IMR-90 (cell line): ENCODE data around the gene SYNC. TPM values are rescaled to one million over a fixed set of nuclear protein-coding genes. Genes with fewer than 3 reads are reported as not detected.

Source experiments
- ATAC-seq: fragments of 200-7000 bp; cut with Tn5 transposase; 2 replicates; pipeline ENCODE4 v1.9.1; 2020; ENCODE audit warnings: low read depth, mild to moderate bottlenecking, moderate library complexity
- BruUV-seq: library from RNA; stranded (reverse); fragments of 400-500 nt; replicated peaks from 2 replicates; lab custom pipeline; 2021; lab: Mats Ljungman, UMichigan
- CTCF ChIA-PET: fragments of 300-600 bp; formaldehyde crosslinking; extraction: SDS; loops from one replicate; lab custom pipeline; 2021; ENCODE audit warnings: antibody characterized with exemption; lab: Yijun Ruan, JAX
- POLR2A ChIA-PET: fragments of 300-600 bp; sonication (Branson Sonifier 250); formaldehyde crosslinking; loops from one replicate; lab custom pipeline; 2022; ENCODE audit warnings: antibody characterized with exemption; ENCODE audit not compliant: unreplicated experiment; lab: Charles Lee
- DNase-seq: peaks from one replicate; pipeline ENCODE4 v3.0.0; 2013
- H2AFZ ChIP-seq: replicated peaks from 2 replicates; pipeline ENCODE3; 2013; ENCODE audit warnings: low read length, mild to moderate bottlenecking; ENCODE audit not compliant: poor library complexity
- H2AK5ac ChIP-seq: 2 replicates; pipeline ENCODE4 v1.6.1; 2013; ENCODE audit warnings: low read depth, low read length, inconsistent platforms
- H2AK9ac ChIP-seq: replicated peaks from 2 replicates; pipeline ENCODE3; 2013; ENCODE audit warnings: mild to moderate bottlenecking, low read depth, low read length, moderate library complexity; ENCODE audit not compliant: poor library complexity
- H2BK120ac ChIP-seq: 2 replicates; pipeline ENCODE4 v1.6.1; 2013; ENCODE audit warnings: low read depth, low read length, inconsistent platforms
- H2BK15ac ChIP-seq: 3 replicates; pipeline ENCODE4 v1.6.1; 2013; ENCODE audit warnings: low read depth, low read length, inconsistent platforms
- H2BK20ac ChIP-seq: 2 replicates; pipeline ENCODE4 v1.6.1; 2013; ENCODE audit warnings: low read depth, mild to moderate bottlenecking, inconsistent platforms, low read length, moderate library complexity
- H2BK5ac ChIP-seq: 2 replicates; pipeline ENCODE4 v1.6.1; 2013; ENCODE audit warnings: mild to moderate bottlenecking, low read depth, low read length, inconsistent platforms; ENCODE audit not compliant: poor library complexity, severe bottlenecking
- H3K14ac ChIP-seq: replicated peaks from 2 replicates; pipeline ENCODE4 v1.6.1; 2013; ENCODE audit warnings: low read depth, low read length, inconsistent platforms
- H3K18ac ChIP-seq: 2 replicates; pipeline ENCODE4 v1.6.1; 2013; ENCODE audit warnings: low read depth, low read length, control low read depth
- H3K23ac ChIP-seq: 2 replicates; pipeline ENCODE4 v1.6.1; 2013; ENCODE audit warnings: low read depth, low read length, inconsistent platforms
- H3K27ac ChIP-seq: 2 replicates; pipeline ENCODE4 v1.5.1; 2013; ENCODE audit warnings: mild to moderate bottlenecking, control low read depth, low read length; ENCODE audit not compliant: insufficient read depth
- H3K27me3 ChIP-seq: 2 replicates; pipeline ENCODE4 v1.6.1; 2013; ENCODE audit warnings: low read length; ENCODE audit not compliant: control insufficient read depth, insufficient read depth
- H3K36me3 ChIP-seq: 2 replicates; pipeline ENCODE4 v1.6.1; 2013; ENCODE audit warnings: low read length, mixed read lengths; ENCODE audit not compliant: control insufficient read depth, insufficient read depth
- H3K4ac ChIP-seq: 2 replicates; pipeline ENCODE4 v1.6.1; 2013; ENCODE audit warnings: low read depth, low read length, inconsistent platforms
- H3K4me1 ChIP-seq: 2 replicates; pipeline ENCODE4 v1.6.1; 2013; ENCODE audit warnings: low read length, mixed read lengths; ENCODE audit not compliant: control insufficient read depth, insufficient read depth
- H3K4me2 ChIP-seq: 2 replicates; pipeline ENCODE4 v1.6.1; 2013; ENCODE audit warnings: low read depth, mild to moderate bottlenecking, control low read depth, low read length, moderate library complexity
- H3K4me3 ChIP-seq: 2 replicates; pipeline ENCODE4 v1.5.1; 2013; ENCODE audit warnings: low read depth, mild to moderate bottlenecking, control low read depth, low read length, moderate library complexity; ENCODE audit not compliant: insufficient read depth
- H3K56ac ChIP-seq: 2 replicates; pipeline ENCODE4 v1.6.1; 2013; ENCODE audit warnings: low read length, inconsistent platforms; ENCODE audit not compliant: insufficient read depth; ENCODE audit errors: extremely low read depth
- H3K79me1 ChIP-seq, 2 experiments: 2 replicates each; pipeline ENCODE4 v1.6.1; 2013; ENCODE audit warnings: low read length in 2 of 2, inconsistent platforms in 1 of 2, low read depth in 1 of 2
- H3K9ac ChIP-seq: 2 replicates; pipeline ENCODE4 v1.6.1; 2013; ENCODE audit warnings: low read depth, low read length, control low read depth
- H3K9me1 ChIP-seq: 2 replicates; pipeline ENCODE4 v1.6.1; 2013; ENCODE audit warnings: low read length, inconsistent platforms; ENCODE audit not compliant: insufficient read depth
- H3K9me3 ChIP-seq: 2 replicates; pipeline ENCODE4 v1.6.1; 2013; ENCODE audit warnings: low read length; ENCODE audit not compliant: control insufficient read depth, insufficient read depth
- H4K20me1 ChIP-seq: 2 replicates; pipeline ENCODE4 v1.6.1; 2013; ENCODE audit warnings: low read length, inconsistent platforms; ENCODE audit not compliant: insufficient read depth
- H4K5ac ChIP-seq: 2 replicates; pipeline ENCODE4 v1.6.1; 2013; ENCODE audit warnings: mild to moderate bottlenecking, low read depth, low read length, control low read depth
- H4K8ac ChIP-seq, 2 experiments: 2 replicates each; pipeline ENCODE4 v1.6.1; 2013; ENCODE audit warnings: low read depth in 2 of 2, low read length in 2 of 2, control low read depth in 1 of 2, inconsistent platforms in 1 of 2
- H4K91ac ChIP-seq: 2 replicates; pipeline ENCODE4 v1.6.1; 2013; ENCODE audit warnings: low read depth, low read length, inconsistent platforms; ENCODE audit not compliant: insufficient read depth
- MXI1 ChIP-seq: IDR thresholded peaks from 2 replicates; pipeline ENCODE4 v1.6.1; 2012; ENCODE audit warnings: low read depth, mild to moderate bottlenecking, low read length, moderate library complexity, borderline replicate concordance
- RAD21 ChIP-seq: IDR thresholded peaks from 2 replicates; pipeline ENCODE4 v1.6.1; 2012; ENCODE audit warnings: low read length, improper control_type of control experiment
- WGBS, 2 experiments: methylation state at CpG; one replicate each; pipeline versions ENCODE4 v1.1.5 to v1.1.7; 2013; ENCODE audit warnings: missing lambda C conversion rate in 2 of 2; ENCODE audit not compliant: insufficient read length in 1 of 2; ENCODE audit errors: extremely low coverage in 2 of 2; 5-methylcytosine and 5-hydroxymethylcytosine counted together
- dilution Hi-C: fragments of 300-500 bp; cut with HindIII; formaldehyde crosslinking; loops from one replicate; pipeline ENCODE4 v1.14.3; 2018; ENCODE audit warnings: low sequenced_read_pairs; ENCODE audit not compliant: unreplicated experiment
- in situ Hi-C: fragments of 300-500 bp; cut with MboI; formaldehyde crosslinking; loops from 3 replicates; pipeline ENCODE4 v1.14.3; 2019; ENCODE audit warnings: low sequenced_read_pairs, inconsistent platforms, mixed read lengths
- intact Hi-C: fragments of 100-400 bp; cut with micrococcal nuclease; formaldehyde crosslinking; loops from 2 replicates; pipeline ENCODE4 v1.10.0; 2022
- polyA plus RNA-seq, 3 experiments: library from polyadenylated mRNA; depleted of rRNA; stranded (reverse); fragments of >200 nt; gene quantifications; 2 replicates each; pipeline ENCODE4 v1.2.3, GENCODE V29; 2012; ENCODE audit warnings: low replicate concordance in 1 of 3
- total RNA-seq: library from RNA; depleted of rRNA; stranded (reverse); fragments of >200 nt; gene quantifications from 2 replicates; pipeline ENCODE4 v1.2.3, GENCODE V29; 2012

Gene SYNC
- total and polyA plus RNA-seq, 2 of the 4 experiments (the other 2 are of a cell fraction), result 48.9 to 103 TPM

GRCh38 chr1:32718527-32718926 lies 16.0 kb upstream of the SYNC start:
- ATAC-seq, result no peak
- Histone ChIP-seq H3K9ac (no peak overlapping the region), H3K27me3 (no peaks in the 10 kb centered on the region), H3K9me1 (no peaks in the 10 kb centered on the region), H3K4me2 (no peak overlapping the region), H3K14ac (no peak overlapping the region), H3K36me3 (no peaks in the 10 kb centered on the region), H2BK120ac (no peak overlapping the region), H3K23ac (no peak overlapping the region), H2BK5ac (no peak overlapping the region), H3K79me1 (no peaks in the 10 kb centered on the region), H2BK15ac (no peak overlapping the region), H2AFZ (peak overlapping the region; percentile 19), H3K18ac (no peak overlapping the region), H4K8ac (no peak overlapping the region), H3K27ac (no peak overlapping the region), H3K4ac (no peak overlapping the region), H4K91ac (no peak overlapping the region), H3K56ac (no peak overlapping the region), H2AK5ac (0 out of 2 replicates have a peak overlapping the region, but pooled peaks have one; percentile 21), H4K20me1 (no peaks in the 10 kb centered on the region), H2AK9ac (no peak overlapping the region), H2BK20ac (no peak overlapping the region), H3K4me1 (peaks cover 4% of the 10 kb centered on the region), H3K9me3 (no peaks in the 10 kb centered on the region), H3K4me3 (no peak overlapping the region), H4K5ac (no peak overlapping the region)
- BruUV-seq, result no TSS peak
- in situ Hi-C loops, result loop anchor here (5.0 kb wide), 1 partner anchor 49 kb away; no protein-coding TSS in a partner anchor
- intact Hi-C loops, result no loop called here
- DNase-seq, result no peak
- ChIA-PET POLR2A (no interaction called here), CTCF (interaction anchor here (0.6 kb wide), 1 partner anchor 211 kb away, joined by 5 read pairs; no protein-coding TSS in a partner anchor)
- WGBS, 2 experiments, result 80% methylated on average over 1 of the region's 1 CpG; no CpG with 5 or more reads in 1 of the 2 experiments
- dilution Hi-C loops, result no loop called here
- TF ChIP-seq MXI1 (no peak), RAD21 (no peak)
